ENCODE results near the gene FTCD. TPM values are rescaled to one million over a fixed set of nuclear protein-coding genes. Genes with fewer than 3 reads are reported as not detected.

Gene FTCD
- total and polyA plus RNA-seq, 12 donors = 0.14 to 4.4 (median 1.1) TPM

DNA sequence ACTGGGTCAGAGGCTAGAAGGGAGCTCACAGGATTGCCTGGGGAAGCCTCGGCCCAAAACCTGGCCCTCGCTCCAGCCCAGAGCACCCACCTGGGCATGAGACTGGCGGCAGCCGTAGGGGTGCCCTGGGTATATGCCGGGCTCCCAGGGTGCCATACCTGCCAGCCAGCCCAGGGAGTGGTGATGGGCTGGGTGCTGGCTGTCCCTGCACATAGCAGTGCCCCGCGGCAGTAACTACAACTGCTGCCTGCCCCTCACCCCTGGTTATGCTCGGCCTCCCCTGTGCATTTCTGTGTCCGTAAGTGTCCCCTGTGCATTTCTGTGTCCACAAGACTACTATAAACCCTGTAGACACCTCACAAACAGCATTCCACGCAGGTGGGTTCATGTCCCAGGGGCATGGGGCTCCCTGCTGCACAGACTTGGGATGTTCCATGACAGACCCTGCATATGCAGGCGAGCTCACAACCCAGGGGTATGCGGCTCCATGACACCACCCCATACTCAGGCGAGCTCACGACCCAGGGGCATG lies 34.6 kb upstream of the FTCD start:
- TF ChIP-seq, protein P1, sequence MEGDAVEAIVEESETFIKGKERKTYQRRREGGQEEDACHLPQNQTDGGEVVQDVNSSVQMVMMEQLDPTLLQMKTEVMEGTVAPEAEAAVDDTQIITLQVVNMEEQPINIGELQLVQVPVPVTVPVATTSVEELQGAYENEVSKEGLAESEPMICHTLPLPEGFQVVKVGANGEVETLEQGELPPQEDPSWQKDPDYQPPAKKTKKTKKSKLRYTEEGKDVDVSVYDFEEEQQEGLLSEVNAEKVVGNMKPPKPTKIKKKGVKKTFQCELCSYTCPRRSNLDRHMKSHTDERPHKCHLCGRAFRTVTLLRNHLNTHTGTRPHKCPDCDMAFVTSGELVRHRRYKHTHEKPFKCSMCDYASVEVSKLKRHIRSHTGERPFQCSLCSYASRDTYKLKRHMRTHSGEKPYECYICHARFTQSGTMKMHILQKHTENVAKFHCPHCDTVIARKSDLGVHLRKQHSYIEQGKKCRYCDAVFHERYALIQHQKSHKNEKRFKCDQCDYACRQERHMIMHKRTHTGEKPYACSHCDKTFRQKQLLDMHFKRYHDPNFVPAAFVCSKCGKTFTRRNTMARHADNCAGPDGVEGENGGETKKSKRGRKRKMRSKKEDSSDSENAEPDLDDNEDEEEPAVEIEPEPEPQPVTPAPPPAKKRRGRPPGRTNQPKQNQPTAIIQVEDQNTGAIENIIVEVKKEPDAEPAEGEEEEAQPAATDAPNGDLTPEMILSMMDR (IDR thresholded peaks at IDR 0.05) = no peak
- H3K4me3 ChIP-seq = no peak overlapping the region
- H3K36me3 ChIP-seq = peaks cover 0 to 53% (median 16%) of the 10 kb centered on the region in 9 donors
- no peaks in the 10 kb centered on the region for H3K9me3 ChIP-seq
- intact Hi-C loops (cut with DNase I) = loop anchor here in 4 of 10 donors (2.0 to 10.0 kb wide), 6 partner anchors 37 to 135 kb away; partner anchors contain the start of genes LSS (in 3 of the 4), C21orf58 (in 1 of the 4), MCM3AP (in 1 of the 4) and PCNT (in 1 of the 4)
- 97 to 98% methylated on average over 14 of the region's 14 CpGs for WGBS, 2 donors
- H3K4me1 ChIP-seq = peaks cover 15 to 42% (median 32%) of the 10 kb centered on the region in 9 donors
- ATAC-seq (peak in 1 of 8 donors; percentile 36), DNase-seq (no peak)
- no peaks in the 10 kb centered on the region for H3K27me3 ChIP-seq
- H3K27ac ChIP-seq = peak overlapping the region; percentile 69 to 96 (median 86)

DNA sequence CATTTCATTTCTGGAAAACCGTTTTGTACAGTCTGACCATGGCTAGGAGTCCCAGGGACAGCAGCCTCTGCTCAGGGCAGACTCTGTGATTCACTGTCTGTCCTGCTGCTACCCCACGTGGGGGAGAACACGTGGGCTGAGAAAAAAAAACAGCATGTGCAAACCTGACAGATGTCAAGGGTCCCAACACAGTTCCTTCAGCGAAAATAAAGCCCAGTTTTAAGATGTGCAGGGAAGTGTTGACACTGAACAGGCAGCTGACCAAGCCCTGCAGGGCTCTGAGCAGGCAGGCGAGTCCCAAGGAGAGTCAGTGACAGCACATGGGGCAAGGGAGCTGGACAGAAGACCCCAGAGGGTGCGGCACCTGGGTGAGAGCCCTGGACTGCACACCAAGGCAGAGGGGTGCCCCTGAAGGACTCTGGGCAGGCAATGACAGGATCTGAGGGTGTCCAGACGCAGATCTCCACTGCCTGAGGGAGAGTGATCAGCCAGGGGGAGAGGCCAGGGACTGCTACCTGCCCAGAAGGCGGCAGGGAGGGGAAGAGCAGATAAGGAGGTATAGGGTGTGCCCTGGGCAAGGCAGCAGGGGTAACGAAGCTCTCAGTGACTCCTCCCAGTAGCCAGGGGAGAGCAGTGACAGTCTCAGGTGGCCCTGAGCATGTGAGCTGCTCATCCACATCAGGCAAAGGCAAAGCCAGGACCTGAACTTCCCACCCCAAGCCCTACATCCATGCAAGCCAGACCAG lies 34.0 kb upstream of the FTCD start:
- WGBS, 2 donors = 65 to 69% methylated on average over 9 of the region's 9 CpGs
- DNase-seq = no peak
- TF ChIP-seq, protein P1 (IDR thresholded peaks at IDR 0.05) = no peak
- H3K27ac ChIP-seq = peak overlapping the region; percentile 69 to 96 (median 86)
- H3K4me3 ChIP-seq = no peak overlapping the region
- peak in 4 of 8 donors; percentile 9 to 38 (median 29) for ATAC-seq
- no peaks in the 10 kb centered on the region for H3K9me3 ChIP-seq
- no peaks in the 10 kb centered on the region for H3K27me3 ChIP-seq
- peaks cover 0 to 47% (median 10%) of the 10 kb centered on the region in 9 donors for H3K36me3 ChIP-seq
- peaks cover 15 to 42% (median 32%) of the 10 kb centered on the region in 9 donors for H3K4me1 ChIP-seq
- intact Hi-C loops (cut with DNase I) = loop anchor here in 4 of 10 donors (2.0 to 10.0 kb wide), 5 partner anchors 37 to 135 kb away; partner anchors contain the start of genes LSS (in 3 of the 4), C21orf58 (in 1 of the 4), MCM3AP (in 1 of the 4) and PCNT (in 1 of the 4)

DNA sequence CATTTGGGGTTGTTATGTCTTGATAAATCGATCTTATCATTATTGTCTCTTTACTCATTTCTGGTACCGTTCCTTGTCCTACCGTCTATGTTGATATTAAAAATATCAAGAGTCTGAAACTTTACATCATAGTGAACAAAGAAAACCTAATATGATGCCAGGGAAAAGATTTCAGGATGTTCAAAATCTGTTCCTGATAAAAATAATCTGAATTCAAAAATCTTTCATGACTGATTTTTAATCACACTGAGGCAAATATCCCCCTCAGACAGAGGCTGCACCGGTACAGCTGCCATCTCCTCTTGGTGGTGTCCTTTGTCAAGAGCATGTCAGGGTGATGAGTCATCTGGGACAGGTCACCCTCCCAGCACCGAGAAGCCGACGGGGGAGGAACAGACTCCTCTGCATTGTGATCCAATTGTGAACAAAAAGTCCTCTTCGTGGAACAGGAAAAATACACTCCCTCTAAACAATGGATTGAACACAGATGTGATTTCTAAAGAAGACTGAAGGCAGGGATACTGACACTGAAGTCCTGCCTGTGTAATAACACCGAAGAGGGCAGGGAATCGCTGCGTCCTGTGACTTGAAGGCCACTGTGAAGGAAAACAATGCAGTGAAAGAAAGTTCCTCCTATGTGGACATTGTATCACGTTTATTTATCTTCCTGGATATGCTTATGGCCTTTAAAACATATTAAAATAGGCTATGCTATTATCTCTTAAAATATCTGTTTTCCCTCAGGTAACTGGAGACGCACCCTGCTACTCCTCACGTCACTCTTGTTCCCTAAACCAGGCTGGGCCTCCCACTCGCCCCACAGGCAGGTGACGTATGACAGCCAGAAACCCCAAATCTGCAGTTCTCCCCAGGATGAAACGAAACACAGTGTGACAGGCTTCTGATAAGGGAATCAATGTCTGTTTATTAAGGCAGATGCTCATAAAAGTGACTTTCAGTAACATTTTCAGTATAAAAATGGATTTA lies 33.1 kb upstream of the FTCD start:
- peaks cover 15 to 46% (median 32%) of the 10 kb centered on the region in 9 donors for H3K4me1 ChIP-seq
- H3K9me3 ChIP-seq = no peaks in the 10 kb centered on the region
- 35 to 43% methylated on average over 17 of the region's 17 CpGs for WGBS, 2 donors
- H3K4me3 ChIP-seq = no peak overlapping the region
- intact Hi-C loops (cut with DNase I) = loop anchor here in 4 of 10 donors (2.0 to 10.0 kb wide), 5 partner anchors 38 to 136 kb away; partner anchors contain the start of genes LSS (in 3 of the 4), C21orf58 (in 1 of the 4), MCM3AP (in 1 of the 4) and PCNT (in 1 of the 4)
- no peaks in the 10 kb centered on the region for H3K27me3 ChIP-seq
- TF ChIP-seq, protein P1 (IDR thresholded peaks at IDR 0.05) = peak in 3 of 9 donors; percentile 19 to 23 (median 22)
- peaks cover 0 to 38% (median 2%) of the 10 kb centered on the region in 9 donors for H3K36me3 ChIP-seq
- ATAC-seq = peak; percentile 61 to 84 (median 77)
- peak overlapping the region; percentile 69 to 96 (median 86) for H3K27ac ChIP-seq
- DNase-seq = peak; percentile 58 to 75
